ENCODE data around the gene HSDL1.

Gene HSDL1

GRCh38 chr16:84177741-84178073 lies 32.7 kb upstream of the HSDL1 start:
- Histone ChIP-seq H3K4me2 (ENCODE audit: insufficient read depth, low read length) (no peak overlapping the region), H3K27ac (ENCODE audit: low read length) (no peak overlapping the region), H2AFZ (ENCODE audit: low read depth, low read length) (no peak overlapping the region), H4K20me1 (ENCODE audit: insufficient read depth, low read length) (peaks cover 20% of the 10 kb centered on the region), H3K36me3 (ENCODE audit: insufficient read depth, low read length) (peaks cover 52% of the 10 kb centered on the region), H3K4me3 (ENCODE audit: low read depth in 1 of 2, low read length in 2 of 2) (no peak overlapping the region), H3K4me1 (ENCODE audit: insufficient read depth, low read length) (peaks cover 7% of the 10 kb centered on the region), H3K27me3 (ENCODE audit: insufficient read depth, low read length, poor library complexity) (no peaks in the 10 kb centered on the region), H3K9me3 (ENCODE audit: insufficient read depth, low read length, severe bottlenecking) (no peaks in the 10 kb centered on the region), H3K9ac (ENCODE audit: low read depth, low read length) (no peak overlapping the region), H3K79me2 (ENCODE audit: insufficient read depth, low read length) (peaks cover 3% of the 10 kb centered on the region; the same call in 1 of the 2 replicates)
- ATAC-seq (ENCODE audit: insufficient read depth, low read depth) (no peak), DNase-seq (no peak)
- TF ChIP-seq EZH2 (IDR thresholded peaks at IDR 0.05; ENCODE audit: borderline replicate concordance, low read depth, low read length, severe bottlenecking), result no peak
- TF ChIP-seq CTCF (IDR thresholded peaks at IDR 0.05; ENCODE audit: borderline replicate concordance, extremely low read depth, low read length, poor library complexity, severe bottlenecking), result no peak

GRCh38 chr16:84176192-84177053 lies 31.4 kb upstream of the HSDL1 start:
- Histone ChIP-seq H3K36me3 (ENCODE audit: insufficient read depth, low read length) (peaks cover 39% of the 10 kb centered on the region), H3K27ac (ENCODE audit: low read length) (no peak overlapping the region), H3K9ac (ENCODE audit: low read depth, low read length) (no peak overlapping the region), H4K20me1 (ENCODE audit: insufficient read depth, low read length) (peaks cover 8% of the 10 kb centered on the region; the same call in 1 of the 2 replicates), H3K27me3 (ENCODE audit: insufficient read depth, low read length, poor library complexity) (no peaks in the 10 kb centered on the region), H2AFZ (ENCODE audit: low read depth, low read length) (no peak overlapping the region), H3K4me1 (ENCODE audit: insufficient read depth, low read length) (peaks cover 7% of the 10 kb centered on the region), H3K4me2 (ENCODE audit: insufficient read depth, low read length) (no peak overlapping the region), H3K79me2 (ENCODE audit: insufficient read depth, low read length) (no peaks in the 10 kb centered on the region), H3K9me3 (ENCODE audit: insufficient read depth, low read length, severe bottlenecking) (no peaks in the 10 kb centered on the region), H3K4me3 (ENCODE audit: low read depth in 1 of 2, low read length in 2 of 2) (no peak overlapping the region)
- DNase-seq, result no peak
- TF ChIP-seq CTCF (IDR thresholded peaks at IDR 0.05; ENCODE audit: borderline replicate concordance, extremely low read depth, low read length, poor library complexity, severe bottlenecking) (no peak), EZH2 (IDR thresholded peaks at IDR 0.05; ENCODE audit: borderline replicate concordance, low read depth, low read length, severe bottlenecking) (no peak)
- ATAC-seq (ENCODE audit: insufficient read depth, low read depth), result no peak

- Histone ChIP-seq H3K27ac (ENCODE audit: low read length) (no peak overlapping the region; the same call in 1 of the 2 replicates), H3K36me3 (ENCODE audit: insufficient read depth, low read length) (peaks cover 31% of the 10 kb centered on the region), H3K9ac (ENCODE audit: low read depth, low read length) (no peak overlapping the region), H3K4me1 (ENCODE audit: insufficient read depth, low read length) (peaks cover 7% of the 10 kb centered on the region), H3K4me2 (ENCODE audit: insufficient read depth, low read length) (peak overlapping the region; percentile 36; the same call in 1 of the 2 replicates), H3K79me2 (ENCODE audit: insufficient read depth, low read length) (no peaks in the 10 kb centered on the region), H3K9me3 (ENCODE audit: insufficient read depth, low read length, severe bottlenecking) (no peaks in the 10 kb centered on the region), H2AFZ (ENCODE audit: low read depth, low read length) (peak overlapping the region; percentile 58; the same call in 1 of the 2 replicates), H3K4me3 (ENCODE audit: low read depth in 1 of 2, low read length in 2 of 2) (no peak overlapping the region), H4K20me1 (ENCODE audit: insufficient read depth, low read length) (peaks cover 6% of the 10 kb centered on the region; the same call in 1 of the 2 replicates), H3K27me3 (ENCODE audit: insufficient read depth, low read length, poor library complexity) (no peaks in the 10 kb centered on the region)
- ATAC-seq (ENCODE audit: insufficient read depth, low read depth) (peak; percentile 88), DNase-seq (peak; percentile 64)
- peak; percentile 83 for TF ChIP-seq CTCF (IDR thresholded peaks at IDR 0.05; ENCODE audit: borderline replicate concordance, extremely low read depth, low read length, poor library complexity, severe bottlenecking)
- TF ChIP-seq EZH2 (IDR thresholded peaks at IDR 0.05; ENCODE audit: borderline replicate concordance, low read depth, low read length, severe bottlenecking), result no peak
These were observed 30.5 kb upstream of the HSDL1 start for GRCh38 chr16:84175350-84176081.
